ENCODE measurements around the gene FAM168B. TPM values are rescaled to one million over a fixed set of nuclear protein-coding genes. Genes with fewer than 3 reads are reported as not detected.
"Not testable (repeated sequence)": the region's sequence is repeated elsewhere in the genome, so short reads cannot be mapped to it uniquely, and the experiment has no call there.

FAM168B gene
- total and polyA plus RNA-seq, 12 donors: 15.7 to 139 (median 95.9) TPM

GRCh38 chr2:131121464-131121863 is 28.2 kb upstream of the FAM168B start:
- intact Hi-C loops (cut with DNase I): no loop called here
- no peak for TF ChIP-seq POLR2A (IDR thresholded peaks at IDR 0.05)
- TF ChIP-seq, protein P1, sequence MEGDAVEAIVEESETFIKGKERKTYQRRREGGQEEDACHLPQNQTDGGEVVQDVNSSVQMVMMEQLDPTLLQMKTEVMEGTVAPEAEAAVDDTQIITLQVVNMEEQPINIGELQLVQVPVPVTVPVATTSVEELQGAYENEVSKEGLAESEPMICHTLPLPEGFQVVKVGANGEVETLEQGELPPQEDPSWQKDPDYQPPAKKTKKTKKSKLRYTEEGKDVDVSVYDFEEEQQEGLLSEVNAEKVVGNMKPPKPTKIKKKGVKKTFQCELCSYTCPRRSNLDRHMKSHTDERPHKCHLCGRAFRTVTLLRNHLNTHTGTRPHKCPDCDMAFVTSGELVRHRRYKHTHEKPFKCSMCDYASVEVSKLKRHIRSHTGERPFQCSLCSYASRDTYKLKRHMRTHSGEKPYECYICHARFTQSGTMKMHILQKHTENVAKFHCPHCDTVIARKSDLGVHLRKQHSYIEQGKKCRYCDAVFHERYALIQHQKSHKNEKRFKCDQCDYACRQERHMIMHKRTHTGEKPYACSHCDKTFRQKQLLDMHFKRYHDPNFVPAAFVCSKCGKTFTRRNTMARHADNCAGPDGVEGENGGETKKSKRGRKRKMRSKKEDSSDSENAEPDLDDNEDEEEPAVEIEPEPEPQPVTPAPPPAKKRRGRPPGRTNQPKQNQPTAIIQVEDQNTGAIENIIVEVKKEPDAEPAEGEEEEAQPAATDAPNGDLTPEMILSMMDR (IDR thresholded peaks at IDR 0.05): no peak
- peak in 1 of 7 donors; percentile 42 for DNase-seq
- Histone ChIP-seq H3K9me3 (replicated peaks in 1 of 3) (no peaks in the 10 kb centered on the region), H3K36me3 (replicated peaks in 1 of 2) (peaks cover 0 to 17% of the 10 kb centered on the region in 2 donors), H3K27me3 (no peaks in the 10 kb centered on the region), H3K4me1 (replicated peaks in 1 of 2) (peaks cover 8 to 18% of the 10 kb centered on the region in 2 donors), H3K27ac (peak overlapping the region in 1 of 5 donors; percentile 41), H3K4me3 (no peak overlapping the region)
- WGBS, 4 donors: 67 to 99% (median 90%) methylated on average over 1 to 4 of the region's 4 CpGs

DNA sequence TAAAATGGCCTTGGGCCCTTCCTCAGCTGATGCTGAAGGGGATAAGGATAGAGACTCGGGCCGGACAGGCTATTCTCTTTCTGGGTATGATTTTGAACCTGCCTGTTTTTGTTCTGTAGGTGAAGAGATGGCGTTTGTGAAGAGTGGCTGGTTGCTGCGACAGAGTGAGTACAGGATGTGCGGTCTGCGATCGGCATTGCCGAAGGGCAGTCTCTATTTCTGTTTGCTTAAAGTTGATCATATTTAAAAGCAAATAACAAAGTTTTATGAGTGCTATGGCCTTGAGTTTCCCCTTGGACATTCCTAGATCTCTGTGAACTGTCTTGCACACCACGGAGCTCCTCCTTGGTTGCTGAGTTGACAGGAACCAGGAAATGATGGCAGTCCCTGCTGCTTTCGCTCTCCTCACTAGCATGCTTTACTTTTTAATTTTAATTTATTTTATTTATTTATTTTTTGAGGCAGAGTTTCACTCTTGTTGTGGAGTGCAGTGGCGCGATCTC is 27.6 kb upstream of the FAM168B start:
- peaks cover 8 to 20% of the 10 kb centered on the region in 2 donors for H3K4me1 ChIP-seq (replicated peaks in 1 of 2)
- no peaks in the 10 kb centered on the region for H3K27me3 ChIP-seq
- intact Hi-C loops (cut with DNase I): no loop called here
- 50 to 62% (median 53%) methylated on average over 12 of the region's 12 CpGs for WGBS, 4 donors
- no peak overlapping the region for H3K4me3 ChIP-seq
- peak in 2 of 7 donors; percentile 37 to 44 for DNase-seq
- peak overlapping the region in 3 of 5 donors; percentile 49 to 63 (median 55) for H3K27ac ChIP-seq
- H3K36me3 ChIP-seq (replicated peaks in 1 of 2): peaks cover 0 to 11% of the 10 kb centered on the region in 2 donors
- H3K9me3 ChIP-seq (replicated peaks in 1 of 3): no peaks in the 10 kb centered on the region
- no peak for TF ChIP-seq POLR2A (IDR thresholded peaks at IDR 0.05)
- TF ChIP-seq, protein P1 (IDR thresholded peaks at IDR 0.05): no peak

GRCh38 chr2:131115752-131116151 is 22.5 kb upstream of the FAM168B start:
- no peak overlapping the region for H3K27ac ChIP-seq
- no peaks in the 10 kb centered on the region for H3K36me3 ChIP-seq (replicated peaks in 1 of 2)
- H3K4me1 ChIP-seq (replicated peaks in 1 of 2): peaks cover 7 to 41% of the 10 kb centered on the region in 2 donors
- no peak overlapping the region for H3K4me3 ChIP-seq
- no peak for DNase-seq
- TF ChIP-seq, protein P1 (IDR thresholded peaks at IDR 0.05): no peak
- TF ChIP-seq POLR2A (IDR thresholded peaks at IDR 0.05): no peak
- H3K27me3 ChIP-seq: no peaks in the 10 kb centered on the region
- H3K9me3 ChIP-seq (replicated peaks in 1 of 3): no peaks in the 10 kb centered on the region
- intact Hi-C loops (cut with DNase I): no loop called here

DNA sequence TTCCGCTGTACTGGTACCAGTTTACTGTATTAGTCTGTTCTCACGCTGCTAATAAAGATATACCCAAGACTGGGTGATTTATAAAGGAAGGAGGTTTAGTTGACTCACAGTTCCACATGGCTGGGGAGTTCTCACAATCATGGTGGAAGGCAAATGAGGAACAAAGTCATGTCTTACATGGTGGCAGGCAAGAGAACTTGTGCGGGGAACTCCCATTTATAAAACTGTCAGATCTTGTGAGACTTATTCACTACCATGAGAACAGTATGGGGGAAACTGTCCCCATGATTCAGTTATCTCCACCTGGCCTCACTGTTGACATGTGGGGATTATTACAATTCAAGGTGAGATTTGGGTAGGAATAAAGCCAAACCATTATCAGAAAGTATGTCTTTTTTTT is 21.7 kb upstream of the FAM168B start:
- H3K27me3 ChIP-seq; intact Hi-C loops (cut with DNase I); H3K9me3 ChIP-seq (replicated peaks in 1 of 3); DNase-seq; H3K36me3 ChIP-seq (replicated peaks in 1 of 2); H3K4me3 ChIP-seq: not testable (repeated sequence)
- Histone ChIP-seq H3K27ac (peak overlapping the region in 1 of 5 donors; percentile 25), H3K4me1 (replicated peaks in 1 of 2) (peaks cover 0 to 39% of the 10 kb centered on the region in 2 donors)
- 91 to 95% (median 93%) methylated on average over 3 of the region's 3 CpGs for WGBS, 4 donors

- no peak overlapping the region for H3K27ac ChIP-seq
- no peak for TF ChIP-seq POLR2A (IDR thresholded peaks at IDR 0.05)
- TF ChIP-seq, protein P1 (IDR thresholded peaks at IDR 0.05): no peak
- DNase-seq: no peak
- no peaks in the 10 kb centered on the region for H3K9me3 ChIP-seq (replicated peaks in 1 of 3)
- WGBS, 4 donors: 90 to 94% (median 92%) methylated on average over 7 of the region's 7 CpGs
- H3K36me3 ChIP-seq (replicated peaks in 1 of 2): no peaks in the 10 kb centered on the region
- H3K4me1 ChIP-seq (replicated peaks in 1 of 2): peaks cover 0 to 39% of the 10 kb centered on the region in 2 donors
- H3K27me3 ChIP-seq: no peaks in the 10 kb centered on the region
- intact Hi-C loops (cut with DNase I): no loop called here
- no peak overlapping the region for H3K4me3 ChIP-seq
Measured at GRCh38 chr2:131113566-131114227, 20.4 kb upstream of the FAM168B start.

Measured in adrenal gland (tissue), 12 donors.